ENCODE measurements around the gene CBX5.
"Not testable (repeated sequence)": the region's sequence is repeated elsewhere in the genome, so short reads cannot be mapped to it uniquely, and the experiment has no call there.

GRCh38 chr12:54281694-54282093 is 1.8 kb upstream of the CBX5 start:
- not testable (repeated sequence) for TF ChIP-seq EZH2 (IDR thresholded peaks at IDR 0.05; ENCODE audit: borderline replicate concordance, control insufficient read depth, low read depth, low read length); SIN3A (IDR thresholded peaks at IDR 0.05; ENCODE audit: low read depth, low read length); ATF3 (IDR thresholded peaks at IDR 0.05; ENCODE audit: borderline replicate concordance, extremely low read depth, low read depth, low read length); CREM (IDR thresholded peaks at IDR 0.05; ENCODE audit: low read depth); IRF5 (IDR thresholded peaks at IDR 0.05; ENCODE audit: borderline replicate concordance); RAD21 (IDR thresholded peaks at IDR 0.05; ENCODE audit: insufficient read depth, low read depth, low read length); EGR1 (IDR thresholded peaks at IDR 0.05; ENCODE audit: borderline replicate concordance in 1 of 2, low read depth in 2 of 2, low read length in 2 of 2); RFX5 (IDR thresholded peaks at IDR 0.05; ENCODE audit: low read depth, low read length); CTCF (IDR thresholded peaks at IDR 0.05 in 2 of 3, conservative IDR thresholded peaks at IDR 0.05 in 1 of 3; ENCODE audit: control insufficient read depth in 2 of 3, extremely low read depth in 1 of 3, insufficient read depth in 1 of 3, low read depth in 3 of 3, low read length in 3 of 3)

All from GM12878 (cell line).